HG03064 (cell line): ENCODE results near the gene CSPG4.
"Not testable (repeated sequence)": the region's sequence is repeated elsewhere in the genome, so short reads cannot be mapped to it uniquely, and the experiment has no call there.

Experiments
- ATAC-seq: cut with Tn5 transposase; IDR thresholded peaks from one replicate; pipeline ENCODE4 v1.9.1; 2021; ENCODE audit warnings: low read depth; ENCODE audit not compliant: unreplicated experiment

CSPG4 gene

DNA sequence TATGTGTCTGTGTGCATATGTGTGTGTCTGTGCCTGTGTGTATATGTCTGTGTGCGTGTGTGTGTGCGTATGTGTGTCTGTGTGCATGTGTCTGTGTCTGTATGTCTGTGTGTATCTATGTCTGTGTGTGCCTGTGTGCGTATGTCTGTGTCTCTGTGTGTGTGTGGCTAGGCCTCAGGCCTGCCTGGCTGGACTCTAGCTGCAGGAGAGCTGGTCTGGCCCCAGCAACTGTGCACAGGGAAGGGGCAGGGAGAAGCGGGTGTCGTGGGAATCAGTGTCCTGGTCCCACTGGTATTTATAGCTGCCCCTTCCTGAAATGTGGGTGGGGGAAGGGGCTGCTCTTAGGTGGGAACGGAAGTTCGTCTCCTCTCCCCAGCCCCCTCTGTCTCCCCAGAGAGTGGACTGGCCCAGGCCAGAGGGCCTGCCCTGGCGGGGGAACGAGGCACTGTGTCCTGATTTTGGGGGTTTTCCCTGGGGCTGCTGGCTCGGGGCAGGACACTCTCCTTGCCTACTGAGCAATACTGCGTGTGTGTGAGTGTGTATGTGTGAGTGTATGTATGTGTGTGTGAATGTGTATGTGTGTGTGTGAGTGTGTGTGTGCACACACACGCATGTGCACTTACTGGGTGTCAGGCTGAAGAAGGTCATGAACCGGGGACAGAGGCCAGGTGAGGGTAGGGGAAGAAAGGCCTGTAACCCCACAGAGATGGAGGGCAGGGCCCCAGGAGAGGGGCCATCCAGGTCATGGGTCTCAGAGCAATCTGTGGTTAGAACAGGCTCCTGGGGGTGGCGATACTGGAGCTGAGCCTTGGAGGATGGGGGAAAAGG is 6.6 kb downstream of the CSPG4 start:
- ATAC-seq = no peak

- ATAC-seq = not testable (repeated sequence)
Measured at GRCh38 chr15:75705375-75705774, 7.3 kb downstream of the CSPG4 start.

- ATAC-seq = no peak
Measured at GRCh38 chr15:75704618-75705017, 8.0 kb downstream of the CSPG4 start.

DNA sequence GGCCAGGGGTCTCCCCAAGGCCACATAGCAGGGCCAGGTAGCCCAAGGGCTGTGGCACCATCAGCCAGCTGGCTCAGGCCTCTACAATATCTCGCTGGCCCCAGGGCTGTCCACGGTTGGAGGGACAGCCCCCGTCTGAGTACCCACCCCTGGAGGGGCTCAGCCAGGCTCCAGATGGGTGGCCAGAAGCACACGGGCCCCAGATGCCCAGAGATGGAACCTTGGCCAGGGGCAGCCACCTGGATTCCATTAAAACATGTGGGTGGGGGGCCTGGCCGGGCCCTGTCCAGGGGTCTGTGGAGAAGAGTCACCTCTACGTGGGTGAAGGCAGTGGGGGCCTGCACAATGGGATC is 8.4 kb downstream of the CSPG4 start:
- ATAC-seq = no peak

DNA sequence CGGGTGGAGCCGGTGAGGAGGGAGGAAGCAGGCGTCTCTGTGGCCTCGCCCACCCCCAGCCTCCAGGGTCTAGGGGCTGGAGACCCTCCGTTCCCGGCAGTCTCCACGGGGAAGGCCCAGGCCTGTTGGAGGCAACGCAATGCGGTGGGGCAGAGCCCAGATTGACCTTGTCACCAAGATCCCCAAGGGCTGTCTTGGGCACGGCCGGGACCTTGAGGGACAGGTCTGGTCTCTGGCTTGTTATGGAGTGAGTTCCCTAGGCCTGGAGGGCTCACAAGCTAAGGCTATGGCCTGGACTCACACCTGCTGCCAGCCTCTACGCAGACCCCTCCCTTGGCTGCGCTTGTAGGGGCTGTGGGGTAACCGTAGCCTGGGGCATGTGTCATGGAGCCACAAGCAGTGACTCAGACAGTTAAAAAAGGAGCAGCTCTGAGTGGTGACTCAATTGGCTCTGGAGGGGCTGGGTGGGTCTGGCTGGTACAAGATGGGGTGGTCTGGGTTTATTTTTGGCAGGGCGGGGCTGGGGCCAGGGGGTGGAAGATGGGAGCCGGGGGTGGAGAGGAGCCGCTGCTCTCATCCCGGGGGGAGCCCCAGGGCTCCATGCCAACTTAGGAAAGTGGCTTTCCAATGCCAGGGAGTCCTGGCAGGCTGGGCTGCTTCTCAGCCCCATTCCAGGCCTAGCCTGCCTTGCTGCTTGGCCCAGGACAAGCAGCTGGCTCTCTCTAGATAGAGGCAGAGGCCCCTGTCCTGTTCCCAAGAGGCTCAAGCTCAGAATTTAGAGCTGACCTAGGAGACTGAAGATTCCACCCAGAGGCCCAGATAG is 9.0 kb downstream of the CSPG4 start:
- ATAC-seq = not testable (repeated sequence)

- no peak for ATAC-seq
Measured at GRCh38 chr15:75702436-75702835, 10.2 kb downstream of the CSPG4 start.

DNA sequence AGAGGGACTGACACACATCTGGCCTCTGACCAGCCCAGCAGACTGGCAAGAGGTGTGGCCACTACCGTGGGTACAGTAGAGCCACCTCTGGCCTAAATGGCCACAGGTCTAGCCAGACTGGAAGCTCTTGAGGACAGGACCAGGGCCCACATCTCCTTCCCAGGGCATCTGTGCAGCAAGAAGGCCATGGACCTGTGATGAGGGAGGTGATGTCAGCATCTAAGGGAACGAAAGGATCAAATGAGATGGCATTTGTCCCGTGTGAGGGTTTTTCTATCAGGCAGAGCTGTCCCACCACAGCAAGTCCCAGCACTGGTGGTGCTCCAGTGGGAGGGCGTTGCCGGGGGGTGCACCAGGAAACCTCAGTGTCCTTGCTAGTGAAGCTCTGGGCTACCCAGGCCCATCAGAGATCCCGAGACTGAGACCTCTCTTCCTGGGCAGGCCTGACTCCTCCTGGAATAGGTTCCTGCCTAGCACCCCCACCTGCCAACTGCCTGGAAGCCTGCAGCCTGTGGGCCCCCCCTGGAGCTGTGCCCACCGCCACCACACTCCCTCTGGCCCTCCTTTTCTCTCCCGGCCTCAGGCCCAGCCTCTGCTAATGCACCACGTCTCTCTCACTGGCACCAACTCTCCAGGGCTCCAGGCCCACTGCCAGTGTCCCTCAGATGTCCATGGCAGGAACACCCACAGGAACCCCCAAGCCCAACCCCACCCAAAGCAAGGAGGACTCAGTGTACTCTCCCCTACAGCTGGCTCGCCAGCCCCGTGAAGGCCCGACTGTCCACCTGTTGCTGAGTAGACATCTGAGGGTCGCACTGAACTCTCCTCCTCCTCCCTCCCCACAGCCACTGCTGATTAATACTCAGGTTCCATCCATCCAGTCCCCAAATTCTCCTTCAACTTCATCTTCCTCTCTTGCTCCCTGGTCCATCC is 11.3 kb downstream of the CSPG4 start:
- ATAC-seq = not testable (repeated sequence)

GRCh38 chr15:75699961-75700874 is 12.4 kb downstream of the CSPG4 start:
- not testable (repeated sequence) for ATAC-seq

DNA sequence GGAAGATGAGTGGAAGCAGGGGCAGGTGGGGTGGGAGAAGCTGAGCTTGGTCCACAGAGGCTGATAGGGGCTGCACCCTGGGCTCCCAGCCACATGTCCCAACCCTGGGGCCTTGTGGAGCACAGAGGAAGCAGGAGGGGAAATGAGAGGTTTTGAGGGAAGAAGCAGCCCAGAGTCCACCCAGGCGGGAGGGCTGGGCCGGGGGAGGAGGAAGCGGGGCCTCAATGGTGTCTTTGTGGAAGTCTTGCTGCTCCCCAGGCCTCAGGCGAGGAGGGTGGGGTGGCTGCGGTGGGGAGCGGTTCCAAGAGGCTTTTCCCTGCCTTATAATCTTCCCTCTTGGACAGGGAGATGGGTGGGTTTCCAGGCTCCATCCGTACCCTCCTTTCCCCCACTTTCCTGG is 13.1 kb downstream of the CSPG4 start:
- ATAC-seq = not testable (repeated sequence)

GRCh38 chr15:75697974-75698747 is 14.5 kb downstream of the CSPG4 start:
- ATAC-seq = not testable (repeated sequence)

DNA sequence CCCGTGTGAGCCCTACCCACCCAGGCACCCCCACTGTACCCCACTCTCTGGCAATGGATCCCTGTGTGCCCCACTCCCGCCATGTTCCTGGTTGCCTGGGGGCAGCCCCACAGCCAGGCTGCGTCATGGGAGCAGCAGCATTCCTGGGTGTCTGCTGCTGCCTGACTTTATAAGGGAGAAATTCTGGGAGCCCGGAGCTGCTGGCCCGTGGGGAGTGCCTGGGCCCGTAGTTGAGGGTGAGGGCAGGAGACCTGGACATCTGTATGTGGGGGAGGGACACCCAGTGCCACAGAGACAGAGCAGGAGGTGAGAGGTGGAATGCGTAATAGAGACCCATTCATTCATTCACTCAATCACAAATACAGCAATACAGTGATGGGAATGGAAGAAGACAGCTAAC is 15.1 kb downstream of the CSPG4 start:
- ATAC-seq = no peak

GRCh38 chr15:75696854-75697259 is 15.8 kb downstream of the CSPG4 start:
- no peak for ATAC-seq

- no peak for ATAC-seq
Measured at GRCh38 chr15:75696311-75696720, 16.3 kb downstream of the CSPG4 start.

GRCh38 chr15:75695634-75696310 is 16.9 kb downstream of the CSPG4 start:
- ATAC-seq = no peak

GRCh38 chr15:75695220-75695619 is 17.4 kb downstream of the CSPG4 start:
- no peak for ATAC-seq

GRCh38 chr15:75694241-75695182 is 18.1 kb downstream of the CSPG4 start:
- ATAC-seq = no peak

GRCh38 chr15:75693501-75694240 is 19.0 kb downstream of the CSPG4 start:
- no peak for ATAC-seq
